Measurements from ENCODE around the gene CD24. TPM values are rescaled to one million over a fixed set of nuclear protein-coding genes. Genes with fewer than 3 reads are reported as not detected.
A peak's percentile ranks its signal among the peaks of the same experiment; 100 is the strongest.
"Not testable (repeated sequence)": the region's sequence is repeated elsewhere in the genome, so short reads cannot be mapped to it uniquely, and the experiment has no call there.

The CD24 gene, protein sequence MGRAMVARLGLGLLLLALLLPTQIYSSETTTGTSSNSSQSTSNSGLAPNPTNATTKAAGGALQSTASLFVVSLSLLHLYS
- total RNA-seq (1 to 10 TPM in 1 of 2 donors, under 1 TPM in 1; 0.94 to 8.0 TPM), polyA plus RNA-seq (10 to 100 TPM in 1 of 2 donors, 1 to 10 TPM in 1; 3.9 to 41.7 TPM)
- long read RNA-seq, donor 1, result 0 reads
- long read RNA-seq, donor 2, partial matches to known transcripts, result 0 of 3 reads
- long read RNA-seq, donor 2, other reads (novel, unspliced or antisense), result 0 of 3 reads

DNA sequence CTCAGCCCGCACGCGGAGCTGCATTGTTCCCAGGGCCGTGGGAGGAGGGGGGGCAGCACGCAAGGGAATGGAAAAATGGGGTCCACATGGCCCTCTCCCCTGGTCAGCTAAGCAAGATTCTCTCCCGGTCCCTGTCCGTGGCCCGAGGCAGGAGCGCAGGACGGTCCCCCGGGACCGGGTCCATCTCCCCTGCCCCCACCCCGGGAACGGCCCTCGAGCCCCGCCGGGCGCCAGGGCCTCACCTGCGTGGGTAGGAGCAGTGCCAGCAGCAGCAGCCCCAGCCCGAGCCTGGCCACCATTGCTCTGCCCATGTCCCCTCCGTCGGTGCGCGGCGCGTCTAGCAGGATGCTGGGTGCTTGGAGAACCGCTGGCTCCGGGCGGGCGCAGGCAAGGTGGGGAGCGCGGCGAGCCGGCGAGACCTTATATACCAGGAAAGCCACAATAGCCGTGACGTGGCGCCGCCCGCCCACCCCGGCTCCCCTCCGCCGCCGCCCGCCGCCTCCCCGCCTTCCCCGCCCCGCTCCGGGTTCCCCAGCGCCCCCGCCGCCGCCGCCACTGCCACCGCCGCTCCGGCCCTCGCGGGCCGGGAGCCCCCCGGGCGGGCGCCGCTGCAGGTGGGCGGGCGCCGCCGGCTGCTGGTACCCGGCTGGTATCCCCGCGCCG, at the start of gene CD24:
Gene CD24 (minus strand): TSS at position 394 of the 663 bp plus-strand sequence. CDS start 83 bp downstream, at position 311.
- H3K36me3 ChIP-seq (ENCODE audit: control insufficient read depth in 1 of 2, insufficient read depth in 2 of 2, low read length in 1 of 2), result no peaks in the 10 kb centered on the region
- intact Hi-C loops (cut with DNase I), result no loop called here
- peak; percentile 23 for ATAC-seq (ENCODE audit: low FRiP score)
- peak within 1 kb of the TSS; percentile 60 to 77 for H3K4me3 ChIP-seq (ENCODE audit: low read length in 2 of 2)
- H3K27ac ChIP-seq (ENCODE audit: low read depth in 1 of 2, low read length in 2 of 2), result no peak within 1 kb of the TSS
- no peaks in the 10 kb centered on the region for H3K4me1 ChIP-seq (ENCODE audit: control insufficient read depth in 1 of 2, insufficient read depth in 2 of 2, low read length in 2 of 2)
- H3K27me3 ChIP-seq (ENCODE audit: control insufficient read depth in 1 of 2, insufficient read depth in 2 of 2, low read length in 1 of 2), result peaks cover 0 to 1% of the 10 kb centered on the region in 2 donors
- H3K9me3 ChIP-seq (ENCODE audit: control insufficient read depth, low read length), result no peaks in the 10 kb centered on the region
- 1% methylated on average over 30 to 73 of the region's 73 CpGs for WGBS, 2 donors
- DNase-seq, result no peak

DNA sequence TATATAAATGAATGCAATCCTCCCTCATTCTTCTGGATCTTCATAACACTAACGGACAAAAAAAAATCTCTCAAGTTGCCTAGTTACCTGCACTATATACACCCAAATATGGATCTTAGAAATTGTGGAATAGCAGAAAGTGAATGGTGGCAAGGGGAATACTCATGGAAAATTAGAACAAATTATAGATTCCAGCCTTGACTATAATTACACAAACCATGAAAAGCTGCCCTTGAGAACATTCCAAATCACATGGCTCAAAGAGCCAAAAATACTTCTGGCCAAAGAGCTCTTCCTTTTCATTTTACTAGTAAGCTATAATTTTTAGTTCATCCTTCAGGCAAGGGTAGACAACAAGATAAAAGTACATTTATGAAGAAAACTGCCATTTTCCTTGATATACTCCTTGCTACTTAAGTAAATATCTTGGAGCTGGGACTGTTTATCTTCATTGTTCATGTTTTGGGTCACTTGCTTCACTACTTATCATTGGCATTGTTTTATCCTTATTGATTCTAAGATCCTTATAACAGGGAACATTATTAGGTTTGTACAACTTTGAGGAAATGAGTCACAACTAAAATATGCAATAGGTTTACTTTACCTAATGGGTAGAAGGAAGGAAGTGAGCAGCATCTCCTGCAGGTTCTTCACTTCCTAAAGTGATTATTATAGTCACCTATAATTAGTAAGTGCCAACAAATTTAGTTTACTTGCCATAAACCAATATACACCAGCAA, 47.1 kb upstream of the CD24 start:
- Histone ChIP-seq H3K27ac (ENCODE audit: low read depth in 1 of 2, low read length in 2 of 2) (no peak overlapping the region), H3K4me1 (ENCODE audit: control insufficient read depth in 1 of 2, insufficient read depth in 2 of 2, low read length in 2 of 2) (no peaks in the 10 kb centered on the region), H3K4me3 (ENCODE audit: low read length in 2 of 2) (no peak overlapping the region), H3K27me3 (ENCODE audit: control insufficient read depth in 1 of 2, insufficient read depth in 2 of 2, low read length in 1 of 2) (no peaks in the 10 kb centered on the region), H3K9me3 (ENCODE audit: control insufficient read depth, low read length) (no peaks in the 10 kb centered on the region), H3K36me3 (ENCODE audit: control insufficient read depth in 1 of 2, insufficient read depth in 2 of 2, low read length in 1 of 2) (no peaks in the 10 kb centered on the region)
- 52 to 53% methylated on average over 1 of the region's 1 CpG for WGBS, 2 donors
- intact Hi-C loops (cut with DNase I), result no loop called here
- DNase-seq (no peak), ATAC-seq (ENCODE audit: low FRiP score) (no peak)

DNA sequence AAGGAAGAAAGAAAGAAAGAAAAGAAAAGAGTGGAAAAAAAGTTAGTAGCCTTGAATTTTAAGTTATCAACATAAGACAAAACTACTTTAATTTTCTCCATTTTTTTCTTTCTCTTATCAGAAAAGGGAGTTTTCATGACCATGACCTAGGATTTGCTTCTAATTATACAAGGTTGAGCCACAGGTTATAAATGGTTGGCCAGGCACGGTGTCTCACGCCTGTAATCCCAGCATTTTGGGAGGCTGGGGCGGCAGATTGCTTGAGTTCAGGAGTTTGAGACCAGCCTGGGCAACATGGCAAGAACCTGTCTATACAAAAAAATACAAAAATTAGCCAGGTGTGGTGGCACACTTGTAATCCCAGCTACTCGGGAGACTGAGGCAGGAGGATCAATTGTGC, 45.7 kb upstream of the CD24 start:
- Histone ChIP-seq H3K4me3 (ENCODE audit: low read length in 2 of 2) (no peak overlapping the region), H3K9me3 (ENCODE audit: control insufficient read depth, low read length) (no peaks in the 10 kb centered on the region), H3K27me3 (ENCODE audit: control insufficient read depth in 1 of 2, insufficient read depth in 2 of 2, low read length in 1 of 2) (no peaks in the 10 kb centered on the region), H3K4me1 (ENCODE audit: control insufficient read depth in 1 of 2, insufficient read depth in 2 of 2, low read length in 2 of 2) (no peaks in the 10 kb centered on the region), H3K27ac (ENCODE audit: low read depth in 1 of 2, low read length in 2 of 2) (no peak overlapping the region), H3K36me3 (ENCODE audit: control insufficient read depth in 1 of 2, insufficient read depth in 2 of 2, low read length in 1 of 2) (no peaks in the 10 kb centered on the region)
- ATAC-seq (ENCODE audit: low FRiP score) (no peak), DNase-seq (no peak)
- intact Hi-C loops (cut with DNase I), result no loop called here
- 47 to 49% methylated on average over 4 of the region's 4 CpGs for WGBS, 2 donors

DNA sequence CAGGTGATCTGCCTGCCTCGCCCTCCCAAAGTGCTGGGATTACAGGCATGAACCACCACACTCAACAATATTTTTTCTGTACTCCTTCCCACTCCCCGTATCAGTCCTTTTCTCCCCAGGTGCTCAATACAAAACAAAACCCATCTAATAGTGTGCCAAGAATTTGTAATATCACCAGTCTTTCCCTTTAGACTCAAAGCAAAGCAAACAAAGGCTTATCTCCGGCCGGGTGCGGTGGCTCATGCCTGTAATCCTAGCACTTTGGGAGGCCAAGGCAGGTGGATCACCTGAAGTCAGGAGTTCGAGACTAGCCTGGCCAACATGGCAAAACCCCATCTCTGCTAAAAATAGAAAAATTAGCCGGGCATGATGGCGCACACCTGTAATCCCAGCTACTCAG, 45.1 kb upstream of the CD24 start:
- WGBS, 2 donors, result 65 to 70% methylated on average over 8 of the region's 8 CpGs
- H3K36me3 ChIP-seq (ENCODE audit: control insufficient read depth in 1 of 2, insufficient read depth in 2 of 2, low read length in 1 of 2); H3K27me3 ChIP-seq (ENCODE audit: control insufficient read depth in 1 of 2, insufficient read depth in 2 of 2, low read length in 1 of 2); H3K9me3 ChIP-seq (ENCODE audit: control insufficient read depth, low read length); H3K27ac ChIP-seq (ENCODE audit: low read depth in 1 of 2, low read length in 2 of 2); DNase-seq; H3K4me3 ChIP-seq (ENCODE audit: low read length in 2 of 2); ATAC-seq (ENCODE audit: low FRiP score); intact Hi-C loops (cut with DNase I); H3K4me1 ChIP-seq (ENCODE audit: control insufficient read depth in 1 of 2, insufficient read depth in 2 of 2, low read length in 2 of 2): not testable (repeated sequence)

DNA sequence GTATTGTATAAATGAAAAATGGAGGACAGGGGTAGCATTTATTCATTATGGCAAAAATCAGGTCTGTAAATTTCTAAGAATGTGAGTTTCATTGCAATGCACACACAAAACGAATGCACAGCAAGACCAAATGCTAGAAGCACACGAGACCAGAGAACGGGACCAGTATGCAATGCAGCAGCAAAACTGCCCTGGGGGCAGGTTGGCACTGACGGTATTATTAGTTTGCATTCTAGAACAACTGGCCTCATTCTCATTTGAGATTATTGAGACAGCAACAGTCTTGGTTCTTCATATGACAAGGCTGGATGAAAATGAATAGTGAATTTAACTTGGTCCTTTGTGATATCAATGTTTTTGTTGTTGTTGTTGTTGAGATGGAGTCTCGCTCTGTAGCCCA, 44.5 kb upstream of the CD24 start:
- 84 to 85% methylated on average over 5 of the region's 5 CpGs for WGBS, 2 donors
- H3K9me3 ChIP-seq (ENCODE audit: control insufficient read depth, low read length), result no peaks in the 10 kb centered on the region
- no peak overlapping the region for H3K27ac ChIP-seq (ENCODE audit: low read depth in 1 of 2, low read length in 2 of 2)
- H3K27me3 ChIP-seq (ENCODE audit: control insufficient read depth in 1 of 2, insufficient read depth in 2 of 2, low read length in 1 of 2), result no peaks in the 10 kb centered on the region
- intact Hi-C loops (cut with DNase I), result no loop called here
- no peaks in the 10 kb centered on the region for H3K36me3 ChIP-seq (ENCODE audit: control insufficient read depth in 1 of 2, insufficient read depth in 2 of 2, low read length in 1 of 2)
- H3K4me1 ChIP-seq (ENCODE audit: control insufficient read depth in 1 of 2, insufficient read depth in 2 of 2, low read length in 2 of 2), result no peaks in the 10 kb centered on the region
- ATAC-seq (ENCODE audit: low FRiP score) (no peak), DNase-seq (peak in 1 of 2 donors; percentile 27)
- H3K4me3 ChIP-seq (ENCODE audit: low read length in 2 of 2), result no peak overlapping the region

DNA sequence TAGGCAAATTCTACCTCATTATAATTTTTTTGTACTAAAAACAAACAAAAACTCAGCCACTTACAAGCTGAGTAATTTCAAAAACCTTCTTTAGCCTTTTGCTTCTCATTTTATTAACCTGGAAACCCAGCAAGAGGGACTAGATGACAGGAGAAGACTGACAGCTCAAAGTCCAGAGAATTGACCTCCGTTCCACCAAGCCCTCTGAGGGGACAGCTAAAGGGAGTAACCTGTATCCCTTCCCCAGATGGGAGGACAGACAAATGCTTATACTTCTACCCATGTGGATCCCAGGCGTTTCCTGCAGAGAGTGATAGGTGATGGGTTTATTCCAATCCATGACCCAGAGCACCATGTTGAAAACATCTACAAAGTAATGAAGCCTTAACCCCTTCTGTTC, 35.0 kb upstream of the CD24 start:
- no peaks in the 10 kb centered on the region for H3K4me1 ChIP-seq (ENCODE audit: control insufficient read depth in 1 of 2, insufficient read depth in 2 of 2, low read length in 2 of 2)
- WGBS, 2 donors, result 80 to 84% methylated on average over 2 of the region's 2 CpGs
- ATAC-seq (ENCODE audit: low FRiP score) (no peak), DNase-seq (no peak)
- no peak overlapping the region for H3K27ac ChIP-seq (ENCODE audit: low read depth in 1 of 2, low read length in 2 of 2)
- no peaks in the 10 kb centered on the region for H3K9me3 ChIP-seq (ENCODE audit: control insufficient read depth, low read length)
- H3K27me3 ChIP-seq (ENCODE audit: control insufficient read depth in 1 of 2, insufficient read depth in 2 of 2, low read length in 1 of 2), result no peaks in the 10 kb centered on the region
- no peaks in the 10 kb centered on the region for H3K36me3 ChIP-seq (ENCODE audit: control insufficient read depth in 1 of 2, insufficient read depth in 2 of 2, low read length in 1 of 2)
- H3K4me3 ChIP-seq (ENCODE audit: low read length in 2 of 2), result no peak overlapping the region
- intact Hi-C loops (cut with DNase I), result no loop called here

DNA sequence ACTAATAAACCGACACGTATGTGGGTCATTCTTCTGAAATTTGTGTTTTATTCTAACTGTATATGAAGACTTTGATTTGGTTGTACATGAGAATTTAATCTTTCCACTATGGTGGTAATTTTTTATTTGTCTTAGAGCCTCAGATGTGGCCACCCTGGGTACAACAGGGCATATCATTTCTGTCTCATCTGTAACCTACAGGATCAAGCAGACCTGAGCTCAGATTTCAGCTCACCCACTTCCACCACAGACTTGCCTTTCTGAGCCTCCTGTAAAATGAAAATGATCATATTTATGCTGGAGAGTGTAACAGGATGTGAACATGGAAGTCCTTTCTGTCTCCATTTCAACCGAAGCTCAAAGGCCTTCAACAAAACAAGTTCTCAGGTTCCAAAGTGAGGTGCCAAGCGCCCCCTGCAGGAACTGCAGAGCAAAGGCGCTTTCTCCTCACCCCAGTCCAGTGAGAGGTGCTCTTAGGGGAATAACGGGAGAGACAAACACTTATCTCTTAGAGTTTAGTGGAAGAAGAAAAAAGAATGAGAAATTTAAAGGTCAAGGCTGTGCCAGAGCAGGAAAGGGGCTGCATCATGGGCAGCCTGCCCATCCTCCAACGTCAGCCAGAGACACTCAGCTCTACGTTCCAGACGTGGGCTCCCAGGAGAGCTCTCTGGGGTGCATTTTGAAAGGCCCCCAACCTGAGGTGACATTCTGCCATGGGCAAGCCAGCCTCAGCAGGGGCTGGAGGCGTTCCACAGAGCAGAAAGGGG, 23.0 kb upstream of the CD24 start:
- Histone ChIP-seq H3K9me3 (ENCODE audit: control insufficient read depth, low read length) (no peaks in the 10 kb centered on the region), H3K27ac (ENCODE audit: low read depth in 1 of 2, low read length in 2 of 2) (no peak overlapping the region), H3K36me3 (ENCODE audit: control insufficient read depth in 1 of 2, insufficient read depth in 2 of 2, low read length in 1 of 2) (no peaks in the 10 kb centered on the region), H3K4me3 (ENCODE audit: low read length in 2 of 2) (no peak overlapping the region), H3K4me1 (ENCODE audit: control insufficient read depth in 1 of 2, insufficient read depth in 2 of 2, low read length in 2 of 2) (no peaks in the 10 kb centered on the region), H3K27me3 (ENCODE audit: control insufficient read depth in 1 of 2, insufficient read depth in 2 of 2, low read length in 1 of 2) (no peaks in the 10 kb centered on the region)
- 34 to 38% methylated on average over 10 of the region's 10 CpGs for WGBS, 2 donors
- DNase-seq, result peak in 1 of 2 donors; percentile 51
- intact Hi-C loops (cut with DNase I), result no loop called here
- ATAC-seq (ENCODE audit: low FRiP score), result peak; percentile 46

DNA sequence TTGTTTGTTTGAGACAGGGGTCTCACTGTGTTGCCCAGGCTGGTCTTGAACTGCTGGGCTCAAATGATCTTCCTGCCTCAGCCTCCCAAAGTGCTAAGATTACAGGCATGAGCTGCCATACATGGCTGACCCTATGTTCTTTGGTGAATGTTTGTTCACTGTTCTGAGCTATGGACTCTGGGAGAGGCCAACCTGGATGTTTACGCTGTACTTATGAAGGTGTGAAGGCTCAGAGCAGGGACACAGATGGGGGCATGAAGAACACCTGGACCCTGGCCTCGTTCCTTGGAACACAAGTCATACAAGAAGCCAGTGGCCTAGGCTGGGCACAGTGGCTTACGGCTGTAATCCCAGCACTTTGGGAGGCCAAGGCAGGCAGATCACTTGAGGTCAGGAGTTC, 21.1 kb upstream of the CD24 start:
- Histone ChIP-seq H3K27me3 (ENCODE audit: control insufficient read depth in 1 of 2, insufficient read depth in 2 of 2, low read length in 1 of 2) (no peaks in the 10 kb centered on the region), H3K9me3 (ENCODE audit: control insufficient read depth, low read length) (no peaks in the 10 kb centered on the region), H3K4me1 (ENCODE audit: control insufficient read depth in 1 of 2, insufficient read depth in 2 of 2, low read length in 2 of 2) (no peaks in the 10 kb centered on the region), H3K36me3 (ENCODE audit: control insufficient read depth in 1 of 2, insufficient read depth in 2 of 2, low read length in 1 of 2) (no peaks in the 10 kb centered on the region), H3K27ac (ENCODE audit: low read depth in 1 of 2, low read length in 2 of 2) (no peak overlapping the region), H3K4me3 (ENCODE audit: low read length in 2 of 2) (no peak overlapping the region)
- 97% methylated on average over 3 of the region's 3 CpGs for WGBS, 2 donors
- no peak for DNase-seq
- intact Hi-C loops (cut with DNase I), result no loop called here
- ATAC-seq (ENCODE audit: low FRiP score), result no peak
